GM18507 (cell line): ENCODE results near the gene ACACA.
"Not testable (repeated sequence)": the region's sequence is repeated elsewhere in the genome, so short reads cannot be mapped to it uniquely, and the experiment has no call there.

ENCODE experiments used
- DNase-seq: peaks from one replicate; pipeline ENCODE4 v3.0.0; 2011; ENCODE audit warnings: low read depth; ENCODE audit not compliant: insufficient read length; ENCODE audit errors: extremely low spot score
- FAIRE-seq: peaks from 2 replicates; lab custom pipeline; 2011; peaks lifted over from hg19 to GRCh38; lab: Jason Lieb, UNC

Gene ACACA

DNA sequence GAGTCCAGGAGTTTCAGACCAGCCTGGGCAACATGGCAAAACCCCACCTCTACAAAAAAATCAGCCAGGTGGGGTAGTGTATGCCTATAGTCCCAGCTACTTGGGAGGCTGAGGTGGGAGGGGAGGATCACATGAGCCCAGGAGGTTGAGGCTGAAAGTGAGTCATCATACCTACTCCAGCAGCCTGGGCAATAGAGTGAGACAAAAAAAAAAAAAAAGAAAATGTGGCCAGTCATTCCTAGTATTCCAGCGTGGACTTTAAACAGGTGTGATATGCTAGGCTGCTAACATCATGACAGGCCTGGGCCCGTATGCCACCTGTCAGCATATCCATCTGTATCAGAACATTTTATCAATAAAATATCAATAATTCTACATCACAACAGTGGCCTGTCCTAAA, 314.6 kb downstream of the ACACA start:
- no peak for FAIRE-seq

DNA sequence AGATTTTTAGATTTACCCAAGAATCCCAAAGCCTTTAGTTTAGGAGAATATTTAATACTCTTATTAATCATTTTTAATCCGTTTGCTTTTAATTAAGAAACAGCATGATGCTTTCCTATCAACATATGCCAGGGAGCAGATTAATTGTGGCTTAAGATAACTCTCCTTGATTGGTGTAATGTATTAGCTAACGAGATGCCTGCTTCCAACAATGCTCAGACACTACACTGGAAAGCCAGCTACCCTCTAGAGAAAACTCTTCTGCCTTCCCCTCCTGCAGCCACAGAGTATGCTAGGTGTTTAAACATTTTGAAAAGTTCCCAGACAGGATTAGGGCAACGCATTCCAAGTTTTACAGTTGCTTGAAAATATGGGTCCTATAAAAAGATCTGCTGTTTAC, 315.7 kb downstream of the ACACA start:
- FAIRE-seq (no peak), DNase-seq (no peak)

More for the DNA sequence above, 314.6 kb downstream of the ACACA start:
- DNase-seq = no peak

DNA sequence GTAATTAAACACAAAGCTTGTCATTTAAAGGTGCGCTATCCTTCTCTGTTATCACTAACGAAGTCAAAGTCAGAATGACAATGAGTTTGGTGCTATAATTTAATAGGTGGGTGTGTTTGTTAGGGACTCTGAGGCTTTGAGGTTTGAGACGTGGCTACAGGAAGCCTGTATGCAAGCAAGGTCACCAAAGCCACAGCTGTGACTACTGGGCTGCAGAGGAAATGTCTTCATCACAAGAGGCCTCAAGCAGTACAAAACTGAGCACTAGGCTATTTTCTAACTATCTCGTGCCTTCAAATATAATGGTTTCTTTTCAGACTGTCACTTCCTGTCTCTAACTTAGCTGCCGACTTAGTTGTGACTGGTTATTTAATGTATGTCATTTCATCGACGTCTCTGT, 316.7 kb downstream of the ACACA start:
- no peak for FAIRE-seq
- peak; percentile 8 for DNase-seq

DNA sequence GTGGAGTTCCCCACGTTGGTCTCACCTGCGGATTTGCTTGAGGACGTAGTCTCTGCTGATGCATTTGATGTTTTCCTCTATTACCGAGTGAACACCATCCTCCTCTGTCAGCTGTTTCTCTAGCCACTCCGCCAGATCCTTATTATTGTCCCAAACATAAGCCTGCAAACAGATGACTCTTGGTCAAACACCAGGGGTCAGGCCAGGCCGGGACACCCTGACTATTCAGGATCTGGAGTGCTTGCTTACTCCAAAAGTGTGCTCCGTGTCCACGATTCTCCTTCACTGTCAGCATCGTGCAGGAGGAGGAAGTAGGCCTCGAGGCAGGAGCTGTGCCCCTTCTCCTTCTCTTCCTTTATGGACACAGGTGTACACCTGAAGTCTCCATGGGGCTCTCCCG, 317.7 kb downstream of the ACACA start:
- FAIRE-seq (no peak), DNase-seq (no peak)

DNA sequence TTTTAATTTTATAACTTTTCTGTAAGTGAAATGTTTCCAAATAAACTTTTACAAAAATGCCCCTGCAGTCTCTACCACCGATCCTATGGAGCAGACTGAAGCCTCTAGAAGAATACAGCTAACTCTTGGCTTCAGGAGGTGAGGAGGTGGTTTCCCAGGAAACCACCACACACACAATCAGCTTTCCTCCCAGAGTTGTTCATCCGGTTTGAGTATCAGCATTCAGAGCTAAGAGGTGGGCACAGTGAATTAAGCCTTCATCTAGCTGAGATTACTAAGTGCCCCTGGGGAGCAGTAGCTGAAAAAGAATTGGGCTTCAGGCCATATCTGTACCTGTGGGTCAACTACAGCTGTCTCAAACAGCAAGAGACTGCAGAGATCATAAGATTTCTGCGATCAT, 318.2 kb downstream of the ACACA start:
- DNase-seq (no peak), FAIRE-seq (no peak)

DNA sequence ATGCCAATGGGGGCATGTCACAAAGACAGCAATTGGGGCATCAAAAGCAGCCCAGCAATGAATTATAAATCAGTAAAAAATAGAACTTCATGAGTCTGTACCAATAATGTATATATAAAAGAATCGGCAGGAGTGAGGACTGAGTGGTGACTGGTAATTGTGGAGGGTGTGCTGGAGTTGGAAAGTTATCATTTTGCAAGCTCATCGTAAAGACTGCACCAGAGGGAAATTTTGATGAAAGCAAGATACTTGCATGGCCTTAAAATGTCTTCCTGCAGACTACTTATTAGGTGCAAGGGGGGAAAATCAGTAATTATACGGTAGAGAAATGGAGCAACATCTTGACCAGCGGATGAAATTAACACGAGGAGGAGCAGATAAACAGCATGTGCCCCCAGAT, 319.0 kb downstream of the ACACA start:
- DNase-seq (no peak), FAIRE-seq (no peak)

DNA sequence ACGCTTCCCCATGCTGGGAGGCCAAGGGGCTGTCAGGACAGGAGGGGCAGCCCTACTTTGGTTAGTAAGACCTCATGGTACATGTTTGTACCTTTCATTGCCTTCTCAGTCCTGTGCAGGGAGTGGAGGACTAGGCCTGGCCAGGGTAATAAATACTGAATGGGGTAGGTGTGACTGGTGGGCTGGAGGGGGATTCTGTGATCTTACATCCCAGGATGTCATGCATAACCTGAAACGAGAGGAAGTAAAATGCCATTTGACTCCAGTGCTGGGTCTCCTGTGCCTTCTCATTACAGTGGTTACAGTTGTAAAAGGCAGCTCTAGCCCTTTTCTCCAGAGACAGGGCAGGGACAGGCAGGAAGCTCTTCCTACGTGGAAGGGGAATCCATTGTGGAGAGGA, 319.7 kb downstream of the ACACA start:
- FAIRE-seq (no peak), DNase-seq (no peak)

DNA sequence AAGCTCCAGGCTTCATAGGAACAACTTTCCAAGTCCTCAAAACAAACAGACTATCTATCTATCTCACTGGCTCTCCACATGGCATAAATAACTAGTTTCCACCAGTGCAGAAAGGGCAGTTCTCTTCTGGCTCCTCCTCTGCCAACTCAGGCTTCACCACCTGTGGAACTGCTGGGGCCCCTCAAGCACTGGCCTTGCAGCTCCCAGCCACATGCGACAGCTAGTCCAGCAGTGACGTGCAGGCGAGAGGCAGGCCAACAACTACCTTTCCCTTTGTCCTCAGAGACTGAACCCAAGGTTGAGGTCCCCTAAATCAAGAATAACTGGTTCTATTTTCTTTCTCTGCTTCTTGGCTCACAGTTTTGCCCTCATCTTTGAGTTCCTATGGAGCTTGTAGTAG, 320.3 kb downstream of the ACACA start:
- FAIRE-seq (no peak), DNase-seq (no peak)

DNA sequence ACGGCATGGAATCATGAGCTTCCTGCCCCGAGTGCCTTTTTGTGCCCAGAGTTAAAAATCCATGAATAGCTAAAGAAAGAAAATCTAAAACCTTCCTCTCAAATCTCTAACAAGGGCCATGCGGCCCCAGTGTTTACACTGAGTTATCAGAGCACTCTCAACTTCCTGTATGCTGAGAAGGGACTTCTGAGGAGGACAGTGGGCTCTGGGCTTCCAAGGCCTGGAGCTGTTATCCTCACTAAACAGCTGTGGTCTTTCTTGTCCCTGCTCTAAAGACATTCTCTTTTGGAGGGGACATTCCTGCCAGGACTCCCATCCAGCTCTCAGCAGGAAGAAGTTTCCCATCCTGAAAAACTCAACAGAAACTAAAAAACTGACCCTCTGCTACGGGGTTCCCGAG, 322.3 kb downstream of the ACACA start:
- DNase-seq (no peak), FAIRE-seq (no peak)

DNA sequence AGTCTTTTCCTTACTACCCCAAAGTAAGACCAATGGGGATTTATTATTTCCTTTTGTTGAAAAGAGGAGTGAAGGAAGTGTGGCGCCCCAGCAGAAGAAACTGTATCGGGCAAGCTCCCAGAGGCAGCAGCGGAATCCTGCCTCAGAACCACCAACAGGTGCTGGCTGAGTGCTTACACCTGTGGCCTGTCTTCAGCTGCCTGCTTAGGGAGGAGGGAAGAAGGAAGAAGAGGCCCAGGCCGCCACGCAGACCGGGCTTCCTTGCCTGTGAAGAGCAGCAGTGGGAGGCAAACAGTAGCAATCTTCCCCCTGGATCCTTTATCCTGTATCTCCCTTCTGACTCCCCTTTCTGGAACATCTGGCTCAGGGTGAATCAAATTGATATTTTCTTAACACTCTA, 323.2 kb downstream of the ACACA start:
- no peak for DNase-seq
- no peak for FAIRE-seq

DNA sequence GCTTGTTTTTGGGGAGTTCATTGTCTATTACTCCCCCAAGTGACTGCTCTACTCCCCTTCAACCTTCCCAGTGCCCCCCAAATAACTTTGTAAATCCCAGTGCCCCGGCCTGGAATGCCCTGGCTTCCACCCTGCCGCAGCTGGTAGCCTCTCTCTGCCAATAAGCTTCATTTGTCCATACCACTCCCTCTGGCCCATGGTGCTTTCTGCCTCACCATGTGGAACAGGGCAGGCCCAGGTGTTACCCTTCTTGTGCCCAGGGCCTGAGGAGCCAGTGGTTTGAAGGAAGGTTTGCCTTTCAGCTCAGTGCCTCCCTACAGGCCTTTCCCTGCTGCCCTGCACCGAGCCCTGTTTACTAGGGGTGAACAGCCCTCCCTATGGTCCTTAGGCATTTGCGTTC, 323.7 kb downstream of the ACACA start:
- no peak for DNase-seq
- no peak for FAIRE-seq

DNA sequence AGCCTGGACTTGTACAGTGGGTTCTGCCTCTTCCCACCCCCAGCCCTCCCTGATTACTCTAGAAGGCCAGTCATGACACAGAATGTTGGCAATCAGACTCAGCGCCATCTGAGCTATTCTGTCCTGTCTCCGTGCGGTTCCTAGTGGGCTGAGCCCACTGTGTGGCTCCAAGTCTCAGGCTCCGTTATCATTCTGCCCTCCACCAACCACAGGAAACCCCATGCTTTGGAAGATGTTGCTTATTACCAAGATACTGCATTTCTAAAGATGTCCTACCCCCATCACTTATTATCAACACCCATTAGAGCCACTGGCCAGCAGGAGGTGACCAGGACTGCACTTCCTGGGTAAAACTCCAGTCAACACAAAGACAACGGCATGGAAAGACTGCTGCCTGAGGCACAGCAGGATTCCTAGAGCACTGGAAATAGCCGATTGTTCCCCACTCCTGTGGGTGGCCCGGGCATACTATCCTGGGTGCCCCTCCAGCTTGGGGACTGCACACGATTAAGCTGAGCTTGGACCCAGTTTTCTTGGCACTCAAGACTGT, 324.2 kb downstream of the ACACA start:
- FAIRE-seq = no peak

DNA sequence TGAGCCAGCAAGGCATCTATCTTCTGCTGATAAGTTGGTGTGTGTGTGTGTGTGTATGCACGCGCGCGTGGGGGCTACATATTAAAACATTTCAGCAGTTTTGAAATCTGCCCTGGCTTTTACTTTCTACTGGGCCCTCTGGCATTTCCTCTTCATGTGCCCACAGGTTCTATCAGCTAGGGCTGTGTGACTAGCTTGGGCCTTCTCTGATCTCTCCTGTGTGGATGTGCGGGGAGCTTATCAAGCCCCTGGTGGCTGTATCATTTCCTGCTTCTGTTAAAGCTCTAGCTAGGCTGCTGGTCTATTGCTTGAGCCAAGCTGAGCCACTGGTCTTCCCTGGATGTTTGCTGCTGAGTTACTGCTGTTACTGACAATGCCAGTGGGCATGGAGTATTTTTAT, 325.3 kb downstream of the ACACA start:
- no peak for FAIRE-seq
- DNase-seq = no peak

More for the DNA sequence above, 324.2 kb downstream of the ACACA start:
- no peak for DNase-seq

DNA sequence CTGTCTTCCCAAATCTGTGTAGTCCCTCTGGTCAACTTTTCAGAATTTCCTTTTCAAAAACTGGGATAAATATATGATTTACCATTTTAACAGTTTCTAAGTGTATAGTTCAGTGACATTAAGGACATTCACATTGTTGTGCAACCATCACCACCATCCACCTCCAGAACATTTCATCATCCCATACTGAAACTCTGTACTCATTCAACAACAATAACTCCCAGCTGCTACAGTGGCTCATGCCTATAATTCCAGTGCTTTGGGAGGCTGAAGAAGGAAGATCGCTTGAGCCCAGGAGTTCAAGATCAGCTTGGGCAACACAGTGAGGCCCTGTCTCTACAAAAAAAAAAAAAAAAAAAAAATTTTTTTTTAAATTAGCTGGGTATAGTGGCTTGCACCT, 326.9 kb downstream of the ACACA start:
- DNase-seq = no peak

DNA sequence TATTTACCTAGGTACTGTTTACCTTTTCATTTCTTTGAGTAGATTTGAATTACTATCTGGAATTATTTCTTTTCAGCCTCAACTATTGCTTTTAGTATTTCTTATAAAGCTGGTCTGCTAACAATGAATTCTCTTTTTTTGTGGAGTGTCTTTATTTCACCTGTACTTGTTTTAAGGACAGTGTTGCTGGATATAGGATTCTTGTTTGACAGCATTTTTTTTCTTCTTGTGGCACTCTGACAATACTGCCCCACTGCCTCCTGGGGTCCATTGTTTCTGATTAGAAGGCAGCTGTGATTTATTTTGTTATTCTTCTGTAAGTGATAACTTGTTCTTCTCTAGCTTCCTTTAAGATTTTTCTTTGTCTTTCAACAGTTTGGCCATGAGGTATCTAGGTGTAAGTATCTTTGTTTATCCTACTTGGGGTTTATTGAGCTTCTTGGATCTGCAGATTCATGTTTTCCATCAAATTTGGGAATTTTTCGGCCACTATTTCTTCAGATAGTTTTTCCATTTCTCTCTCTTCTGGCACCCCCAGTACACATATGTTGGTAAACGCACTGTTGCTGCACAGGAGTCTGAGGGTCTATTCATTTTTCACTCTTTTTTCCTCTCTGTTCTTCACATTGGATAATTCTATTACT, 327.4 kb downstream of the ACACA start:
- no peak for FAIRE-seq
- no peak for DNase-seq

More for the DNA sequence above, 326.9 kb downstream of the ACACA start:
- FAIRE-seq = no peak

DNA sequence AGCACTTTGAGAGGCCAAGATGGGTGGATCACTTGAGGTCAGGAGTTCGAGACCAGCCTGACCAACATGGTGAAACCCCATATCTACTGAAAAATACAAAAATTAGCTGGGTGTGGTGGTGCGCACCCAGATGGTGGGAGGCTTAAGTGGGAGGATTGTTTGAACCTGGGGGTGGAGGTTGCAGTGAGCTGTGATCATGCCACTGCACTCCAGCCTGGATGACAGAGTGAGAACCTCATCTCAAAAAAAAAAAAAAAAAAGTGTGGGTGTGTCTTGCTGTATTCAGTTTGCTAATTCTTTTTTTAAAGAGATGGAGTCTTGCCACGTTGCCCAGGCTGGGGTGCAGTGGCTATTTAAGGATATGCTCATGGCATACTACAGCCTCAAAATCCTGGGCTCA, 333.2 kb downstream of the ACACA start:
- DNase-seq, FAIRE-seq: not testable (repeated sequence)

DNA sequence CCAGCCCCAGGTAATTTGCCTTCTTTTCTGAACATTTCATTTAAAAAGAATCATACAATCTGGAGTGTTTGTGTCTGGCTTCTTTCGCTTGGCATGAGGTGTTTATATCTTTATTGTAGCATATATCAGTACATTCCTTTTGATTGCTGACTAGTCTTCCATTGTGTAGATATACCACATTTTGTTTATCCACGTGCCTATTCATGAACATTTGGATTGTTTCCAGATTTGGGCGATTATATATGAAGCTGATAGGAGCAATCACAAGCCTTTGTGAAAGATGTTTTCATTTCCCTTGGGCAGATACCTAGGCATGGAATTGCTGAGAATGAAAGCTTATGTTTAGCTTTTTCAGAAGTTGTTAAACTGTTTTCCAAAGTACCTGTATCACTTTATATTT, 337.5 kb downstream of the ACACA start:
- DNase-seq = no peak

DNA sequence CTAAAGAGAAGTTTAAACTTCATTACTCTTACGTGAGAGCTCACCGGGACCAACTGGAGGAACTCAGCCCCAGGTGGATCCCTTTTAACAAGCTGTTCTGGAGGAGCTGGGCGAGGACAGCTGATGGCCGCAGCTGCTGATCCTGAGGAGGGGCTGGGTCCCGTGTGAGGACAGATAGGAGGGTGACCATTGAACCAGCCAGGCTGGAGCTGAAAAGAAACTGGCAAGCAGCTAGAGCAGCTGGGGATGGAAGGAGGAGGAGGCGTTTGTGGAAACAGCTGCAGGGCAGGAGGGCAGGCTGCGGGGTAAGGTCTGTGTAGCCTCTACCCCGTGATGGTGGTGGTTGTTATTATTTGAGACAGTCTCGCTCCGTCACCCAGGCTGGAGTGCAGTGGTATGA, 338.4 kb downstream of the ACACA start:
- no peak for FAIRE-seq
- DNase-seq = no peak

More for the DNA sequence above, 337.5 kb downstream of the ACACA start:
- FAIRE-seq = no peak

DNA sequence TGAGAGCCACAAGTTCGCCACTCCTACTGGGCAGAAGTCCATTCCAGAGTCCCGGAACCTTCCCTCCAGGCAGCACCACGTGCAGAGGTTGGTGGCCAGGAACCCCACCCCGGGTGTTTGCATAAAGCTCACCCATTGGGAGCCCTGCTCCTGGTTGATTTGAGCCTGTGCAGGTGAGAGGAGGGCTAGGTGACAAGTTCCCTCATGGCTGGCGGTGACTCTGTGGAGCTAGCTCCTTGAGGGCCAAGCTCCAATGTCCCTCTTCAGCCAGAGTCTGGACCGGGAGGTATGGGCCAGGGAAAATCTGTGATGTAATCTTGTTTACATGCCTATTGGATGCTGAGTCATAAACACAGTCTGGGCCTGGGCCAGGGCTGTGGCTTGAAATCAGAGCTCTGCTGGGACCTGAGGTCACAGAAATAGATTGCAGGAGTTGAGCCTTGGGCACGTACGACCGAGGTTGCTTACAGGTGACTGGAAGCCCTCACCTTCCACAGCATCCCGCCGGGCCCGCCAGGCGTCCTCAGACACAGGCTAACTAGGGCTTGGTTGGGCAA, 339.0 kb downstream of the ACACA start:
- no peak for FAIRE-seq
- no peak for DNase-seq

DNA sequence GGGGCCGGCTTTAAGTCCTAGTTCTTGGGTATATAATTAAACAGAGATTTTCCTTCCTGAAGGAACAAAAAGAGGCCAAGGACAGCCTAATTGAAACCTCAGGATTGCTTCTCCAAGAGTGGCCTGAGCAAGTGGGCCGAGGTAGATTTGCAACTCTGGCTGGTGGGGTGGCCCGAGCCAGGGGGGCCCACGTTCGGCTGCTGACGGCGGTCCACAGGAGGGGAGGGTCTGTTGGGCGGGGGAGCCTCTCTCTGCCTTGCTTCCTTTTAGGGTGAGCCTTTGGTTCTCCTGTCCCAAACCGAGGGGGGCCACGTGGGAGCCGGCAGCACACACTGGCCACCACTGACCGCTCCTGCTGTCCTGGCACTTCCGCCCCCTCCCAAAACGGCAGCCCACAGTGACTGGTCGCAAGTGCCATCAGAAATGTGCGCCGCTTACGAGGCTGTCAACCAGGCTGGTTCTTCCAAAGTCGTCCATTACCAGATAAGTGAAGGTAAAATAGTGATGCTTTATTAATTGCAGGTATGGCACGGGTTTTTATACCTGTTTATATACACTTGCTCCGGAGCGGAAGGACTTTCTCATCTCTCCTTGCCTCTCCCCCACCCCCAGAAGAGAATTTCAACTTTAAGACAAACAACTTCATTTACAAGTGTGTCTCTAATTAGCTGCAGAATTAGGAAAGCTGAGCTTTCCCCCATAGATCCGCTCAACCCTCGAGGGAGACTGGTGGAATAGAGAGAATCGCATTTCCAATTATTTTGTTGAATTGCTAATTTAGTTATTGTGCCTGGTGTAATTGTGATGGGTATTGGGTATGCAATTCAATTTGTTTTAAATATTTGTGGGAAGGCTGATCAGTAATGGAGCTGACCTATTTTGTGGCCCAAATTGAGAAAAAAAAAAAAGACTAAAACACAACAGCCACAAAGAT, 340.0 kb downstream of the ACACA start:
- FAIRE-seq = no peak
- no peak for DNase-seq
